NCI-H774 (cell line): ENCODE measurements around the gene RASGEF1C.
"Not testable (repeated sequence)": the region's sequence is repeated elsewhere in the genome, so short reads cannot be mapped to it uniquely, and the experiment has no call there.

Experiments
- DNase-seq: peaks from one replicate; lab custom pipeline; 2025; lab: John Stamatoyannopoulos, UW

The RASGEF1C gene

DNA sequence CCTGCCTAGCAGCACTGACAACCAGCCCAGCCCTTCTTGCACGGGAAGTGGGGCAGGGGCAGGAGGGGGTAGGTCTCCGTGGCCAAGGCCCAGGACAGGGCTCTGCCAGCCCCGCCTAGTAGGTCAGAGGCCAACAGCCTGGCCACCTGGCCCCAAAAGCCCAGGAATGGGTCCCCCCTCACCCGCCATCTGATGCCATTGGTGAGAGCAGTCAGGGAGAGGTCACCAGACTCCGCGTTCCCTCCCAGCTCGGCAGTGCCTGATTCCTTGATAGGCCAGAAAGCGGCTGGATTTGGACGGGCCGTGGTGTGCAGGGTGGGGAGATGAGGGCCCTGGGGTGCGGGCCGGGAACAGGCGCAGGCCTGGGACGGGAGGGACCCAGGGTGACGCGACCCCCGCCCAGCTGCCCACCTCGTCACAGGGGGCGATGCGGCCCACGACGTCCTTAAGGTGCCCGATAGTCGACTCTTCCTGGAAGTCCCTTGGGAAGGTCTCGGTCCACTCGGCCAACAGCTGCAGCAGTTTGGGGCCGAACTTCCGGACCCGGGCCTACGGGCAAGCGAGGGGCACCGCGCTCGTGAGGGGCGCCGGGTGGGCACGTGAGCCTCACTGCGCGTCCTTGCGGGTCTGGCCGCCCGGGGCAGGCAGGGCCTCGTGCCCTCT lies 72.9 kb downstream of the RASGEF1C start:
- DNase-seq = no peak

DNA sequence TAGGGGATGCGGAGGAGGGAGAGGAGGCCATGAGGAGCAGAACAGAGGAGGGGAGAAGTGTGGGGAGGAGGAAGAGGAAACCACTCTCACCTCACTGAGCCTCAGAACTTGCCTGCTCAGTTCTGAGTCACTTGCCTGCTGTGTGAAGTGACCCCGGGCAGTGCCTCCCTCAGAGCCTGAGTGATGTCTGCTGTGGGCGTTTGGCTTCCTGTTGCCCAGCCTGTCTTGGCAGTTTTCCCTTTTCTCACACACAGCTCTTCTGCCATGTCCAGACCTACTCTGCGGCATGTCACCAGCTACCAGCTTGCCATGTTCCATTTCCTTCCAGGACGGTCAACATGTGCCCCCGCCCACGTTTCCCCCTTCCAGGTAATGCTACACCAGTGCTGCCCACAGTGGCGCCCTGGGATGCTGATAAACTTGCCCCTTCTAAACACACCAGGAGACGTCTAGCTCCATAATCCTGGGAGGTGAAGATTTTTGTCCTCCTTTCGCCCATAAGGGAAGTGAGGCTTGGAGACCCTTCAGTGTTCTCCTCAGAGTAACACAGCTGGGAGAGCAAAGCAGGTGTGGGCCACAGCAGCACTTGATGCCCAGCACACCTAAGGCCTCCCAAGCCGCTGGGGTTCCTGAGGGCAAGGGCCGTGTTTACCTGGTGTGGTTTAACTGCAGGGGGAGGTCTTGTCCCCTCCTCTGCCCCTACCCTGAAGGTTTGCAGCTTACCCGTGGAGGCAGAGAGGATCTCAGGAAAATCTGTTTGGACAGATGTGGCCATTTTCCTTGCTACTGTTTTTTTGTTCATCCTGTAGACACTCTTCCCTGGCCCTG lies 73.7 kb downstream of the RASGEF1C start:
- DNase-seq = no peak

DNA sequence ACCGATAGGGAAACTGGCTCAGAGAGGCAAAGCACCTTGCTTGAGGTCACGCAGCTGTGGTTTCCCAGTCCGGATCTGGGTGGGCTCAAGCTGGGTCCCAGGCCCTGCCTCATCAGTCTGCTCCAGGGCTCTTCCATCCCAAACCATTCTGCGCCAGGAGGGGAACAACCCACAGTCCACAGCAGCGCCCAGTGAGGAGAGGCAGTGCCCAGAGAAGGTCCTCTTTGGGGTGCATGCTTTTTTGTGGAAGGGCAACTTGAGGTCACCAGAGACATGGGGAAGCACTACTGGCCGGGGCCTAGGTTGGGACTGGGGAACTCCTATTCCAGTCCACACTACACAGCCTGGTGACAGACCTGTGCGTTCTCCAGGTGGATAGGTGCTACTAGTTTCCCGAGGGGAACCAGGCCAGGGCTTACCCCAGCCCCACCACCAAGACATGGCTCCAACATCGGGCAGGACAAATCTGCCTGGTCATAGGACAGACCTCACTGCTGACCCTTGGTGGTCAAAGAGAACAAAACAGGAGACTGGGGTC lies 75.0 kb downstream of the RASGEF1C start:
- DNase-seq = no peak

DNA sequence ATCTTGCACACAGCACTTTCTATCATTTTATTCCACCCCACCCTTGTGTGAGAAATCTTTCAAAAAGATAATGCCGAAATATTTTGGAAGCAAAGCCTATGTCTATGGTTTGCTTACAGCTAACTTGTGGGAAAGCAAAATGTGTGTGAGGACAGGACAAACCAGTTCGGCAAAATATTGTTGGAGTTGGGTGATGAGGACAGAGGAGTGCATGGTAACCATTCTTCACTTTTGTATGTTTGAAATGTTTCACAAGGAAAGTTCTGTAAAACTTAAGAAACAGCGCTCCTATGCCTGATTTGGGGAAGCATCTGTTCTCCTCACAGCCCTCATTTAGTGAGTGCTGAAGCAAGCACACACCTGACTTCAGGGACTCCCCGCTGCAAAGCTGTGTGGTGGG lies 75.5 kb downstream of the RASGEF1C start:
- no peak for DNase-seq

DNA sequence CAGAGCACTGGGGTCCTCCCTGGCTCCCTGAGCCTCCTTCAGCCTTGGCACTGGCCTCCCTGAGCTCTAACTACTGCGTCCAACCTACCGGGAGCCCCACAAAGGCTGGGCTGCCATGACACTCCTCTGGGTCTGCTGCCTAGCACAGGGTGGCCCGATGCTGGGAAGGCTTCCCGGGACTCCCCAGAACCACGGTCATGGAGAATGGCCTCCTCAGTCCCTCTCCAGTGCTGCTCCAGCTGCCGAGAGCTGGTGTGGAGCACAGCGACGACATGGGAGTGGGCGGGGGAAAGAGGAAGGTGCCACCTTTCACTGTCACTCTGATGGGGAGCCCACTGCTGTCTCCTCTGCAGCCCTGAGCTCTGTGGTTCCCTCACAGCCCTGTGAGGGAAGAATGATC lies 76.0 kb downstream of the RASGEF1C start:
- no peak for DNase-seq

DNA sequence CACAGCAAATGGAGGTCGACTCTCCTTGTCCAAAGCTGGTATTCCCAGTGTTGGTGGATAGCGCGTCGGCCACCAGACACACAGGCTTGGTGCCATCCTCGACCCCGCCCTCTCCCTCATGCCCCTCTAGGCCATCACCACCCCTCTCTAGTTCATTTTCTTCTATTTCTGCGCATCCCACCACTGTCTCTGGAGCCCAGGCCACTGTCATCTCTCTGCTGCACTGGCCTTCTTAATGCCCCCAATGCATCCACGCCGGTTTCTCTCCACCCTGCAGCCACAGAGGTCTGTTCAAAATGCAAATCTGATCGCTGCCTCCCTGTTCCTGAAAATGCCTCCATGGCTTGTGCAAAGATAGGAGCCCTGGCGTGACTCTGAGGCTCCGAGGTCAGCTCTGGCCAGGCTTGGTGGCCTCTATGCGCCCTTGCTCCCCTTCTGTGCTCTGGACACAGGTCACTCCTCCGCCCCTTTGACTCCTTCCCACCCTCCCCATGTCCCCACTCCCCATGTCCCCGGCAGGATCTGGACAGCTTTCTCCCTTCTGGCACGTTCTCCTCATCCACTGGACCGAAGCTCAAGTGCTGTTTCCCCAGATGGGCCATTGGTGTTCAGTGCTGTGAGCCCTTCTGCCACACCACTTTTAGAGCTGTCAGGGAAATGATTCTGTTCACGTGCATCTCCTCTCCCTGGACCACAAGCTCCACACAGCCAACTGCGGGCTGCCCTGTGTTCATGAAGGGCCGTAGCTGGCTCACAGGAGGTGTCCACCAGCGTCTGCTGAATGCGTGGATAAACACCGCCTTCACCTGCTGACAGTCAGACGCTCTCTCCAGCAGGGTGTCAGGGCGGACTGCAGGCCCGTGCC lies 77.9 kb downstream of the RASGEF1C start:
- DNase-seq = no peak

DNA sequence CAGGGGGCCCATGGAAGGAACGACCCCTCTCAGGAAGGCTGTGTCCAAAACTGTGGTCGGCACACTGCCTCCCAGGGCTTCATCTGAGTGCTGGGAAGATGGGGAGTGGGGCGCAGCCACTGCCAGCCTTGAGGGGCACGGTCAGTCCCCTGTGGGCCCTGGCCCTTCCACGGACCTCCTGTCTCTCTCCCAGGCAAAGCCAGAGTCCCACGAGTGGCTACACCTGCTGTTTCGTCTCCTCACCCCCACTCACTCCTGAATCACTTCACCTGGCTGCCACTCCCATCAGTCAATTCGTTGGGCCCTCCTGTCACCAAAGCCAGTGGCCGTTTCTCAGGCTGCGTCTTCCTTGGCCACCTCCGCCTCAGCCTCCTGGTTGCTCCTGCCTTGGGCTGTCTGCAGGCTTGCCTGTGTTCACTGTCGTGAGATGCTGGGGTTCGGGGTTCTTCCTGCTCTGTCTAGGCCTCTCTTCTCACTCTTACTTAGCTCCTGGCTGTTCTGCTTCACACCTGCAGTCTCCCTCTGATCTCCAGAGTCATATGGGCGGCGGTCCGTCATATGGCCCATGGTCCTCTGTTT lies 78.6 kb downstream of the RASGEF1C start:
- no peak for DNase-seq

DNA sequence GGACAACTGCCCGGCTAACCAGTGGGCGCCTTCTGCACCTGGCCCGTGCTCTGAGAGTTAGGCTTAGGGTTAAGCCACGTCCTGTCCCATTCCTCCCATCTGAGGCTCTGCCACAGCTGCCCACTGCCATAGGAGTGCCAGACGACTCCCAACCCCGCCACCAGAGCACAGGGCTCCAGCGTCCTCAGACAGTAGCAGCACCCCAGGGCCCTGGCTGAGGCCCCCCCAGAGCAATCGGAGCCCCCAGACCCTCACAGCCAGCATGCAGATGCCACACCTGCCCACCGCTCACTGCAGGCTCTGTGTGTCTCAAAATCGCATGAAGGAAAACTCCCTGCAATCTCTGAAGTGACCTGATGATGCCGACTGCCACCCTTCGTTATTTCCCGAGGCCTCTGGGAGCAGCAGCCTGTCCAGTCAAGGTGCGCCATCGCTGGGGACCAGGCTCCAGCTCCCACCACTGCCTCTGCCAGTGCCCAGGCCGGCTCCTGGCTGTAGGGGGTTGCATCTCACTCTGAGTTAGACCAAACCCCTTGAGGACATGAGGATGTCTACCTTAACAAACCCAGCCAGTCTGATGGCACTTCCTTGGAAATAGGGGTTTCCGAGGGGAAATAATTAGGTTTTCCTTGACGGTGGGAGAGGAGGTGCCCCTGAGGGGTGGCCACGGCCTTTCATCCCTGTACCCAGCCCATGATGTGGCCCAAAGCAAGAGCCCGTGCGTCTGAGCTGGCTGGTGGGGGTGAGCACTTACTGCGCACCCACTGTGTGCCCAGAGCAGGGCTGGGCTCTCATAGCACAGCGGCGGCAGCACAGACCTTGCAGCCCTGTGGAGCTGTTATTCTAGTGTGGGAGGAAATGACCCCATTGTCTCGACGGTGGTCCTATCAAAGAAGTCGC lies 79.5 kb downstream of the RASGEF1C start:
- DNase-seq = no peak

DNA sequence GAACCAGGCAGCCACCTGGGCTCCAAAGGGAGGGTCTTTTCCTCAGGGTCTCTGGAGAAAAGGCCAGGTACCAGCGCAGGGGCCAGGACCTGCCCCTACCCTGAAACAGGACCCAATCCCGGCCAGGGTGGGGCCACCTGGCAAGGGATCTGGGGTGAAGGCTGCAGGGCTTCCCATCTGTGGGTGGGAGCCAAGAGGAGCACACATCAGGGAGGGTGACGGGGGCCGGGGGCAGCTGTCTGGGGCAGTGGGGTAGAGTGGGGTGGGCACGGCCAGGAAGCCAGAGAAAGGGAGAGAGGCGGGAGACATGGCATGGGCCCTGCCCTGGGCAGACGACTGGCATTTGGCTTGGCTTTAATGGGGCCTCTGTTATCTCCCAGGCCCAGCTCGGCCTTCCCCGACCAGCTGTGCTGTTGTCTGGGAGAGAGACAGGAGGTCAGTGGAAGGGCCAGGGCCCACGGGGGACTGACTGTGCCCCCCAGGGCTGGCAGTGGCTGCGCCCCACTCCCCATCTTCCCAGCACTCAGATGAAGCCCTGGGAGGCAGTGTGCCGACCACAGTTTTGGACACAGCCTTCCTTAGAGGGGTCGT lies 80.2 kb downstream of the RASGEF1C start:
- DNase-seq = no peak

DNA sequence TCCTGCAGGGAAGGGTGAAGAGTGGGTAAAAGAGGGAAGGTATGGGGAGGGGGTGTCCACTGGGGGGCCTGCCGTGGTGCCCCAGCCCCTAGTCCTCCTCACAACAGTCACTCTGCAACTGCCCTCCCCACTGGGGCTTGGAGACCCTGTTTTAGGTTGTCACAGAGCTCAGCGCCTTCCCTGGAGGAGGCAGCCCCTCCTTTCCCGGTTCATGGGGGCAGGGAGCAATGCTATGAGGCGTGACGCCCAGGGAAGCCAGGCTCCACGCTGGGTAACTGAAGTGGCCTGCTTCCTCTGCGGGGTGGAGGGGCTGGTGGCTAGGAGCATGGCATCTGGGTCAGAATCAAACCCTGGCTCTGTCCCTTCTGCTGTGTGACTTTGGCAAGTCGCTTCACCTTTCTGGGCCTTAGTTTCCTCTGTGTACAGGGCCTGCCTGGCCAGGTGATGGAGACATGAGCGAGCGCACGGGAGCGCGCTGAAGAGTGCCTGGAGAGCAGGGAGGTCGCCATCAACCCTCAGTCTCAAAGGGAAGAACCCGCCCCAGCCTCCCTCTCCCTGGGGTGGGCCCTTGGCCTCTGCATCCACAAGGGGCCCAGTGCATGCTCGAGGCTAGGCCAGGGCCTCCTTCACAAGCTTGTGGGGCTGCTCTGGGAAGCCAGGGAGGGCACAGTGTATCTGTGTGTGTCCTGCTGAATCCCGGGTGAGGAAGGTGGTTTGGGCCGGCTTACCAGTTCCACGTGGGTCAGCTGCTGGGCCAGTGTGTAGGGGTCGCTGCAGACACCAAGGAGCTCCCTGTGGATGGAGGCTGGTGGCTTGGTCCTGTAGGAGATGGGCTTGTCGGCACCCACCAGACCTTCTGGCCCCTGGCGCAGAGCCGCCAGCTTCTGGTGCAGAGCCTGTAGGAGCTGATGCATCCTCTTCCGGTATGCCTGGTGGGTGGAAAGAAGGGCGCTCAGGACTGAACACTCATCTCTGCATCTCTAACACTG lies 81.0 kb downstream of the RASGEF1C start:
- no peak for DNase-seq

DNA sequence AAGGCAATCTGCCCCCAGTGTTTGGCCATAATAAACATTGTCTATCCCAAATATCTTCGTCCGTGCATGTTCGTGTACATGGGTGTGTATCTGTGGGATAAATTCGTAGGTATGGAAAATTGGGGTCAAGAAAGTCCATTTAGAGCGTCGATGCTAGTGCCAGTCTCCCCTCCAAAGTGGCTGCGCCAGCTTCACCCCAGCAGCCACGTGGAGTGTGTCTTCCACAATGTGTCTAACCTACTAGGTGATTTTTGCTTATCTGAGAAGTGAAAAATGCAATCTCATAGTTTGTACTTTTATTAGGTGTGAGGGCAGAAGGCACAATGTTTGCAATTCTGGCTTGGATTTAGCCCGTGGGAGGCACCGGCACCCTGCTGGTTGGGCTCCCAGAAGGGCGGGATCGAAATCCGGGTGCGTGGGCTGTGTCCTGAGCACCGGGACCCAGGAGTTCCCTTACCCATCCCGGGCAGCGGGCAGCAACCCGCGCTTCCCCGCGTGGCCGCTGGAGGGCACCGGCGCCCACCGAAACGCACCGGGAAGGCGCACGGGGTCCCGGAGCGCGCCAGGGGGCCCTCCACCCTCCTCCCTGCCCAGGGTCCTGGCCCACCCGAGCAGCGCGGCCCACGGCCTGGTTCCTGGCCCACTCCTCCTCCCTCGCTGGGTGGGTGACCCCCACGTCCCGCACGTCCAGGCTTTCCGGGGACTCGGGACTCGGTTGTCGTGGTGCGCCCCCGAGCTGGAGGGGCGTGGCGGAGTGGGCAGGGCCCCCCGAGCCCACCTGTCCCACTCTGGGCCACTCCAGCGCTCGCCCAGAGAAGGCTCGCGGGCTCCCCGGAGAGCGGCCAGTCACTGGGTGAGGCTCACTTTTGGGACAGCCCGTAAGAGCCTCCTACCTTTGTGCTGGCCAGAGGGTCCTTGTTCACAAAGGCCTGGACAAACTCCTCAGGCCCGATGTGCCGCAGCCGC lies 82.0 kb downstream of the RASGEF1C start:
- DNase-seq = no peak

DNA sequence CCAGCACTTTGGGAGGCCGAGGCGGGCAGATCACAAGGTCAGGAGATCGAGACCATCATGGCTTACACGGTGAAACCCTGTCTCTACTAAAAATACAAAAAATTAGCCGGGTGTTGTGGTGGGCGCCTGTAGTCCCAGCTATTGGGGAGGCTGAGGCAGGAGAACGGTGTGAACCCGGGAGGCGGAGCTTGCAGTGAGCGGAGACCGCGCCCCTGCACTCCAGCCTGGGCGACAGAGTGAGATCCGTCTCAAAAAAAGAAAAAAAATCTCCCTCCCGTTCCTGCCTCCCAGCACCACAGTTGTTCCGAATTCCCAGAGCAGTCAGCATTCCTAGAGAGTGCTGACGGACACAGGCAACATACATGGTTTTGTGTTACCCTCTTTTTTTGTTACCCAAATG lies 82.9 kb downstream of the RASGEF1C start:
- DNase-seq = not testable (repeated sequence)

DNA sequence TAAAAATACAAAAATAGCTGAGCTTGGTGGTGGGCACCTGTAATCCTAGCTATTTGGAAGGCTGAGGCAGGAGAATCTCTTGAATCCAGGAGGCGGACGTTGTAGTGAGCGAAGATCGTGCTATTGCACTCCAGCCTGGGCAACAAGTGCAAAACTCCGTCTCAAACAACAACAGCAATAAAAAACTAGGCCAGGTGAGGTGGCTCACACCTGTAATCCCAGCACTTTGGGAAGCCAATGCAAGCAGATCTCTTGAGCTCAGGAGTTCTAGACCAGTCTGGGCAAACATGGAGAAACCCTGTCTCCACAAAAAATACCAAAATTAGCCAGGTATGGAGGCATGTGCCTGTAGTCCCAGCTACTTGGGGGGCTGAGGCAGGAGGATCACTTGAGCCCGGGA lies 84.3 kb downstream of the RASGEF1C start:
- not testable (repeated sequence) for DNase-seq

DNA sequence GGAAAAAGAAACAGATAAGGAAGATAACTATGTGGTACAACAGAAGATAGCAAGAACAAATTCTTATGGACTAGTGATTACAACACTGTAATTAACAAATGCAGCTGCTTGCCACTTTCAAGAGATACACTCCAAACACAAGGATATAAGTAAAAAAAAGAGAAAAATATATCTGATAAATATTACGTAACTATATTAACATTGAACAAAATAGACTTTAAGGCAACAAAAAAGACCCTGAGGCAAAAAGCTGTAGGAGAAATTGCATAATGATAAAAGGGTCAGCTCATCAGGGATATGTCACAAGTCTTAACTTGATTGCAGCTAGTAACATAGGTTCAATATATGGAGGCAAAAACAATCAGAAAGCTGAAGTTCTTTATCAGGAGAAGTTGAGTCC lies 86.1 kb downstream of the RASGEF1C start:
- DNase-seq = no peak

DNA sequence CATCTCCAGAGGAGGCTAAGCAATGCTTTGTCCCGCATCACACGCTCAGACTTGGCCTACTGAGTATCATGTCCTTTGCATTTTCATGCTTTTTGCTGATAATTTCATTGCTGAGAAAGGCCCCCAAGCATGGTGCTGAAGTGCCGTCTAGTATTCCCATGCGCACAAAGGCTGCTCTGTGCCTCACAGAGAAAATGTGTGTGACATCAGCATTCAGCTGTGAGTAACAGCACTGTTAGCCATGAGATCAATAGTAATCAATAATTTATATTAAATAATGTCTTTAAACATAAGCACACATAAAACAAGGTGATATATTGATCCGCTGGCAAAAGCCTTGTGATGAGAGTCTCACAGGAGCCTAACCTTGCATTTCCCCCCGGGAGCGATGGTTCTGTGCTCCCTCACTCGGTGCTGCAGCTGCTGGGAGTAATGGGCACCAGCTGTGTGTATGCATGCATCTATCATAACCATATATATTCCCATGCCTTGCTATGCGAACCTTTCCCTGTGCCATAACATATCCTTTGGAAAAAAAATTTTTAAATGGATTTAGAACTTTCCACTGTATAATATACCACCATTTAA lies 87.1 kb downstream of the RASGEF1C start:
- DNase-seq = no peak

DNA sequence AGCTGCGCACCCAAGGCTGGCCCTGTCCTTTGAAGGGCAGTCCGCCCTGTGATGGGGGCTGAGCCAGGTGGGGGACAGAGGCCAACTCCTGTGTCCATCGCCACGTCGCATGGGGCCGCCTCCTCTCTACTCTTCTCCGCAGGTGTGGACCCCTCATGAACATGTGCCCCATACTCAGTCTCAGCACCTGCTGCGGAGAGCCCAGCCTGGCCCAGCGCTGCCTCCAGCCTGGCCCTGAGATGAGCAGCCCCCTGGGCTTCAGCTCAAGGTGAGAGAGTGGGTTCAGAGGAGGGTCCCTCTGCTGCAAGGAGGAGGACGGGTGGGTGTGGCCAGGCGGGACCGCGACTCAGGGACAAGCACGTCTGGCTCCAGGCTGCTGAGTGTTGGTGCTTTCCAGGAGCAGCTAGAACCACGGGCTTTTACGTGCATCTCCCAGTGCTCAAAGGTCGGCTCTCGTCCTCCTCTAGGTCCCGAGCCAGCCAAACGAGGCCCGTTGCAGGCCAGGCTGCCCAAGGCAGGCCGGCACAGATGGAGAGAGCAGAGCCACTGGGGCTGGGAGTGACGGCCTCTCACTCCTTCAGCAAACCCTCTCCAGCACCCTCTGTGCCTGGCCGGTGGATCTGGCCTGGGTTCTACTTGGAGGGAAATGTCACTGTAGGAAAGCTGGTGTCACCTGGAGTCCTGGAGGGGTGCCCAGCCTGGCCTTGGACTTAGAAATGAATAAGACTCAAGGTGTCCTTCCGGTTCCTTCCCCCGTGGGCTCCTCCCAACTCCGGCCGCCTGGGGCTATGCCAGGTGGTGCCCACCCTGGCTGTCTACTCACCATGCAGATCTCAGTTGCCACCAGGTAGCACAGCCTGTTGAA lies 88.5 kb downstream of the RASGEF1C start:
- DNase-seq = no peak

DNA sequence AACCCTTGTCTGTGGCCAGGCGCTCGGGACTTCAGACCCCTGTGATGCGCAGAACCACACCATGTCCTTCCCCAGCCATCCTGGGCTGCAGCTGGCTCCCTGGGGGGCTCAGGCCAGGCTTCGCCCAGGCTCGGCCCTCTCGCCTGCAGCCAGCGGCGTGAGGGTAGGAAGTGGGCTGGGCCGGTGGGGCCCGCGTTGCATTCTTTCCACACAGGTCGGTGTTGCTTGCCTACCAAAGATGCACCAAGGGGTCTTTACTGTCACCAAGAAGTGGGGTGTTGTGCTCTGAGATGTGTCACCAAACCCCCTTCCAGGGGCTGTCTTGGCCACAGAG lies 89.1 kb downstream of the RASGEF1C start:
- DNase-seq = no peak
